WTC11 (cell line): ENCODE results near the gene SLC10A3. TPM values are rescaled to one million over a fixed set of nuclear protein-coding genes. Genes with fewer than 3 reads are reported as not detected.

Source experiments
- ATAC-seq: fragments of 200-7000 bp; cut with Tn5 transposase; 2 replicates; pipeline ENCODE4 v1.10.0; 2021; ENCODE audit warnings: mild to moderate bottlenecking, moderate library complexity
- CTCF ChIA-PET: fragments of 300-600 bp; sonication (Branson Sonifier 250); formaldehyde crosslinking; loops from one replicate; lab custom pipeline; 2021; ENCODE audit warnings: antibody characterized with exemption; lab: Charles Lee
- POLR2A ChIA-PET: fragments of 350-600 bp; sonication (Branson Sonifier 250); formaldehyde crosslinking; loops from one replicate; lab custom pipeline; 2021; ENCODE audit warnings: antibody characterized with exemption; lab: Charles Lee
- DNase-seq: peaks from one replicate; pipeline ENCODE4 v3.0.0; 2021; ENCODE audit warnings: low spot score
- H3K27ac Mint-ChIP-seq: 2 replicates; pipeline ENCODE4 v1.8.0; 2021; ENCODE audit warnings: mixed read lengths
- H3K27me3 Mint-ChIP-seq: 2 replicates; pipeline ENCODE4 v1.8.0; 2021; ENCODE audit warnings: low read depth, mild to moderate bottlenecking, moderate library complexity, mixed read lengths
- H3K36me3 Mint-ChIP-seq: 2 replicates; pipeline ENCODE4 v1.8.0; 2021; ENCODE audit warnings: mixed read lengths
- H3K4me1 Mint-ChIP-seq: 2 replicates; pipeline ENCODE4 v1.8.0; 2022; ENCODE audit warnings: mixed read lengths
- H3K4me3 Mint-ChIP-seq: 2 replicates; pipeline ENCODE4 v1.8.0; 2021; ENCODE audit warnings: mild to moderate bottlenecking, moderate library complexity, mixed read lengths
- H3K9me3 Mint-ChIP-seq: 2 replicates; pipeline ENCODE4 v1.8.0; 2021; ENCODE audit warnings: mixed read lengths
- ATF1 ChIP-seq: sonication (generic); formaldehyde crosslinking; IDR thresholded peaks from 2 replicates; pipeline ENCODE4 v1.8.1; 2023; ENCODE audit warnings: mild to moderate bottlenecking, moderate library complexity, missing genetic modification reagents
- ATF3 ChIP-seq: sonication (generic); formaldehyde crosslinking; conservative IDR thresholded peaks from 2 replicates; pipeline ENCODE4 v1.8.1; 2022; ENCODE audit warnings: mild to moderate bottlenecking, missing genetic modification reagents
- CBFB ChIP-seq: sonication (generic); formaldehyde crosslinking; IDR thresholded peaks from 2 replicates; pipeline ENCODE4 v1.8.1; 2022; ENCODE audit warnings: mild to moderate bottlenecking, low read depth, missing genetic modification reagents
- CTCF ChIP-seq: fragments of 200-600 bp; IDR thresholded peaks from 2 replicates; pipeline ENCODE4 v1.8.0; 2022; ENCODE audit warnings: antibody characterized with exemption
- ELF4 ChIP-seq: sonication (generic); formaldehyde crosslinking; IDR thresholded peaks from 2 replicates; pipeline ENCODE4 v1.8.1; 2022; ENCODE audit warnings: low read depth, mild to moderate bottlenecking, moderate library complexity, missing genetic modification reagents
- ETV6 ChIP-seq: sonication (generic); formaldehyde crosslinking; IDR thresholded peaks from 2 replicates; pipeline ENCODE4 v1.8.1; 2022; ENCODE audit warnings: mild to moderate bottlenecking, missing genetic modification reagents
- FOXP1 ChIP-seq: sonication (generic); formaldehyde crosslinking; IDR thresholded peaks from 2 replicates; pipeline ENCODE4 v1.8.0; 2022; ENCODE audit warnings: missing genetic modification reagents, mild to moderate bottlenecking, moderate library complexity, borderline replicate concordance
- FOXP4 ChIP-seq: sonication (generic); formaldehyde crosslinking; IDR thresholded peaks from 2 replicates; pipeline ENCODE4 v1.8.0; 2022; ENCODE audit warnings: mild to moderate bottlenecking, missing genetic modification reagents
- GABPB1 ChIP-seq: sonication (generic); formaldehyde crosslinking; IDR thresholded peaks from 2 replicates; pipeline ENCODE4 v1.8.1; 2023; ENCODE audit warnings: mild to moderate bottlenecking, missing genetic modification reagents
- HMGXB4 ChIP-seq: sonication (generic); formaldehyde crosslinking; IDR thresholded peaks from 2 replicates; pipeline ENCODE4 v1.8.1; 2023; ENCODE audit warnings: mild to moderate bottlenecking, moderate library complexity, missing genetic modification reagents
- IRF1 ChIP-seq: sonication (generic); formaldehyde crosslinking; IDR thresholded peaks from 2 replicates; pipeline ENCODE4 v1.8.0; 2023; ENCODE audit warnings: missing genetic modification reagents
- IRF2 ChIP-seq: sonication (generic); formaldehyde crosslinking; IDR thresholded peaks from 2 replicates; pipeline ENCODE4 v1.8.0; 2022; ENCODE audit warnings: low read depth, missing genetic modification reagents, borderline replicate concordance
- JAZF1 ChIP-seq: fragments of 250-450 bp; sonication (Bioruptor Pico); IDR thresholded peaks from 2 replicates; pipeline ENCODE4 v1.9.0; 2021; ENCODE audit warnings: moderate library complexity, mild to moderate bottlenecking, inconsistent platforms
- KAT7 ChIP-seq: sonication (generic); formaldehyde crosslinking; IDR thresholded peaks from 2 replicates; pipeline ENCODE4 v1.8.1; 2023; ENCODE audit warnings: missing genetic modification reagents, mild to moderate bottlenecking, borderline replicate concordance
- MAX ChIP-seq: sonication (generic); formaldehyde crosslinking; IDR thresholded peaks from 2 replicates; pipeline ENCODE4 v1.8.0; 2022; ENCODE audit warnings: mild to moderate bottlenecking, missing genetic modification reagents
- NFATC4 ChIP-seq: fragments of 250-450 bp; sonication (Bioruptor Pico); IDR thresholded peaks from 2 replicates; pipeline ENCODE4 v1.9.0; 2021; ENCODE audit warnings: mild to moderate bottlenecking
- TEAD1 ChIP-seq: sonication (generic); formaldehyde crosslinking; IDR thresholded peaks from 2 replicates; pipeline ENCODE4 v1.8.0; 2022; ENCODE audit warnings: mild to moderate bottlenecking, missing genetic modification reagents
- TEAD4 ChIP-seq: sonication (generic); formaldehyde crosslinking; IDR thresholded peaks from 2 replicates; pipeline ENCODE4 v1.8.0; 2022; ENCODE audit warnings: mild to moderate bottlenecking, missing genetic modification reagents
- USF2 ChIP-seq: sonication (generic); formaldehyde crosslinking; IDR thresholded peaks from 2 replicates; pipeline ENCODE4 v1.8.1; 2023; ENCODE audit warnings: mild to moderate bottlenecking, missing genetic modification reagents, moderate library complexity
- ZNF219 ChIP-seq: sonication (generic); formaldehyde crosslinking; IDR thresholded peaks from 2 replicates; pipeline ENCODE4 v1.8.0; 2023; ENCODE audit warnings: missing genetic modification reagents, mild to moderate bottlenecking, borderline replicate concordance
- ZNF232 ChIP-seq: sonication (generic); formaldehyde crosslinking; IDR thresholded peaks from 2 replicates; pipeline ENCODE4 v1.8.0; 2022; ENCODE audit warnings: mild to moderate bottlenecking, missing genetic modification reagents
- ZNF281 ChIP-seq: sonication (generic); formaldehyde crosslinking; IDR thresholded peaks from 2 replicates; pipeline ENCODE4 v1.8.0; 2023; ENCODE audit warnings: mild to moderate bottlenecking, missing genetic modification reagents
- ZNF396 ChIP-seq: fragments of 250-450 bp; sonication (Bioruptor Pico); IDR thresholded peaks from 2 replicates; pipeline ENCODE4 v1.8.0; 2021; ENCODE audit warnings: mild to moderate bottlenecking, moderate library complexity, borderline replicate concordance
- ZNF425 ChIP-seq: fragments of 250-450 bp; sonication (Bioruptor Pico); conservative IDR thresholded peaks from 2 replicates; pipeline ENCODE4 v1.9.0; 2021; ENCODE audit warnings: mild to moderate bottlenecking
- total RNA-seq: library from RNA; stranded (reverse); gene quantifications from 3 replicates; pipeline ENCODE4 v1.2.3, GENCODE V29; 2021

The SLC10A3 gene
- total RNA-seq, 1 experiment from 2014 or later, result 9.8 TPM

GRCh38 chrX:154530286-154530685 is 39.9 kb upstream of the SLC10A3 start:
- peaks cover 12% of the 10 kb centered on the region; the same call in 1 of the 2 replicates for H3K36me3 Mint-ChIP-seq
- no peak overlapping the region for H3K27ac Mint-ChIP-seq
- ATAC-seq (no peak), DNase-seq (no peak)
- peaks cover 11% of the 10 kb centered on the region for H3K27me3 Mint-ChIP-seq
- no peak for TF ChIP-seq HMGXB4 (CRISPR knock-in tag)
- no peak for TF ChIP-seq TEAD4
- TF ChIP-seq USF2 (CRISPR knock-in tag), result no peak
- TF ChIP-seq ZNF396, result no peak
- no peak for TF ChIP-seq MAX (CRISPR knock-in tag)
- no peak for TF ChIP-seq ETV6 (CRISPR knock-in tag)
- TF ChIP-seq IRF2 (CRISPR knock-in tag), result no peak
- no peak for TF ChIP-seq CTCF
- no peak for TF ChIP-seq FOXP4 (CRISPR knock-in tag)
- TF ChIP-seq ZNF425 (CRISPR knock-in tag), result no peak
- no peak for TF ChIP-seq ZNF281 (CRISPR knock-in tag)
- no peaks in the 10 kb centered on the region for H3K9me3 Mint-ChIP-seq
- POLR2A ChIA-PET, result no interaction called here
- peaks cover 10% of the 10 kb centered on the region; the same call in 1 of the 2 replicates for H3K4me1 Mint-ChIP-seq
- CTCF ChIA-PET, result no interaction called here
- H3K4me3 Mint-ChIP-seq, result no peak overlapping the region

GRCh38 chrX:154529206-154529612 is 38.8 kb upstream of the SLC10A3 start:
- H3K9me3 Mint-ChIP-seq, result no peaks in the 10 kb centered on the region
- peaks cover 10% of the 10 kb centered on the region; the same call in 1 of the 2 replicates for H3K4me1 Mint-ChIP-seq
- peaks cover 12% of the 10 kb centered on the region; the same call in 1 of the 2 replicates for H3K36me3 Mint-ChIP-seq
- H3K27me3 Mint-ChIP-seq, result peaks cover 22% of the 10 kb centered on the region
- H3K27ac Mint-ChIP-seq, result no peak overlapping the region
- CTCF ChIA-PET, result no interaction called here
- ATAC-seq, result no peak
- POLR2A ChIA-PET, result no interaction called here
- DNase-seq, result no peak
- H3K4me3 Mint-ChIP-seq, result no peak overlapping the region
- TF ChIP-seq NFATC4 (CRISPR knock-in tag) (no peak), JAZF1 (CRISPR knock-in tag) (no peak), GABPB1 (no peak), FOXP1 (CRISPR knock-in tag) (no peak), ZNF219 (no peak), ATF1 (CRISPR knock-in tag) (no peak), ELF4 (CRISPR knock-in tag) (no peak), KAT7 (no peak), TEAD1 (no peak), IRF1 (no peak), CBFB (CRISPR knock-in tag) (no peak), ZNF232 (CRISPR knock-in tag) (no peak), ATF3 (CRISPR knock-in tag) (no peak)
